ENCODE measurements around the gene CD55. TPM values are rescaled to one million over a fixed set of nuclear protein-coding genes. Genes with fewer than 3 reads are reported as not detected.

The CD55 gene
- total RNA-seq, 3 donors from 2014 or later (not counting 1 experiment from before 2014, with no cell fraction given): 80.7 to 138 (median 113) TPM

GRCh38 chr1:207314816-207315215 is 6.7 kb upstream of the CD55 start:
- H3K27me3 ChIP-seq (ENCODE audit: control insufficient read depth, insufficient read depth, low read length): no peaks in the 10 kb centered on the region
- no peaks in the 10 kb centered on the region for H3K4me1 ChIP-seq (ENCODE audit: control insufficient read depth, insufficient read depth, low read length)
- H3K4me1 Mint-ChIP-seq: peaks cover 3% of the 10 kb centered on the region in 2 donors
- no peak overlapping the region for H3K27ac ChIP-seq (ENCODE audit: low read length)
- no peaks in the 10 kb centered on the region for H3K9me3 ChIP-seq (ENCODE audit: control insufficient read depth, insufficient read depth, low read length)
- H3K4me3 Mint-ChIP-seq: no peak overlapping the region
- no peaks in the 10 kb centered on the region for H3K9me3 Mint-ChIP-seq
- no peaks in the 10 kb centered on the region for H3K36me3 Mint-ChIP-seq
- no peak overlapping the region for H3K4me3 ChIP-seq (ENCODE audit: low read length)
- intact Hi-C loops (cut with micrococcal nuclease): no loop called here
- DNase-seq: no peak
- no peak overlapping the region for H3K27ac Mint-ChIP-seq
- ATAC-seq: no peak
- H3K36me3 ChIP-seq (ENCODE audit: control insufficient read depth, insufficient read depth, low read length): no peaks in the 10 kb centered on the region
- peaks cover 3 to 8% of the 10 kb centered on the region in 2 donors for H3K27me3 Mint-ChIP-seq (ENCODE audit: low read depth in 2 of 2)
- no peak for TF ChIP-seq CTCF (IDR thresholded peaks at IDR 0.05)

- H3K27me3 Mint-ChIP-seq (ENCODE audit: low read depth in 2 of 2): peaks cover 3 to 8% of the 10 kb centered on the region in 2 donors
Observed at GRCh38 chr1:207315435-207315834, 6.0 kb upstream of the CD55 start.

GRCh38 chr1:207316141-207316540 is 5.3 kb upstream of the CD55 start:
- ATAC-seq: no peak
- Histone ChIP-seq H3K4me1 (ENCODE audit: control insufficient read depth, insufficient read depth, low read length) (peaks cover 6% of the 10 kb centered on the region), H3K4me3 (ENCODE audit: low read length) (no peak overlapping the region), H3K27ac (ENCODE audit: low read length) (no peak overlapping the region), H3K9me3 (ENCODE audit: control insufficient read depth, insufficient read depth, low read length) (no peaks in the 10 kb centered on the region), H3K27me3 (ENCODE audit: control insufficient read depth, insufficient read depth, low read length) (no peaks in the 10 kb centered on the region), H3K36me3 (ENCODE audit: control insufficient read depth, insufficient read depth, low read length) (no peaks in the 10 kb centered on the region)
- no peak for TF ChIP-seq CTCF (IDR thresholded peaks at IDR 0.05)
- intact Hi-C loops (cut with micrococcal nuclease): no loop called here
- no peak overlapping the region for H3K27ac Mint-ChIP-seq
- no peaks in the 10 kb centered on the region for H3K36me3 Mint-ChIP-seq
- peaks cover 6% of the 10 kb centered on the region in 2 donors for H3K4me1 Mint-ChIP-seq
- no peak overlapping the region for H3K4me3 Mint-ChIP-seq
- H3K9me3 Mint-ChIP-seq: no peaks in the 10 kb centered on the region
- DNase-seq: no peak
- H3K27me3 Mint-ChIP-seq (ENCODE audit: low read depth in 2 of 2): peaks cover 3 to 8% of the 10 kb centered on the region in 2 donors

More at GRCh38 chr1:207315435-207315834, 6.0 kb upstream of the CD55 start:
- no peaks in the 10 kb centered on the region for H3K9me3 Mint-ChIP-seq
- ATAC-seq (no peak), DNase-seq (no peak)
- Histone ChIP-seq H3K9me3 (ENCODE audit: control insufficient read depth, insufficient read depth, low read length) (no peaks in the 10 kb centered on the region), H3K36me3 (ENCODE audit: control insufficient read depth, insufficient read depth, low read length) (no peaks in the 10 kb centered on the region), H3K27me3 (ENCODE audit: control insufficient read depth, insufficient read depth, low read length) (no peaks in the 10 kb centered on the region), H3K4me1 (ENCODE audit: control insufficient read depth, insufficient read depth, low read length) (no peaks in the 10 kb centered on the region), H3K27ac (ENCODE audit: low read length) (no peak overlapping the region), H3K4me3 (ENCODE audit: low read length) (no peak overlapping the region)
- 93% methylated on average over 3 of the region's 3 CpGs for WGBS (ENCODE audit: insufficient coverage)
- intact Hi-C loops (cut with micrococcal nuclease): no loop called here
- H3K4me1 Mint-ChIP-seq: no peaks in the 10 kb centered on the region
- H3K27ac Mint-ChIP-seq: no peak overlapping the region
- no peak overlapping the region for H3K4me3 Mint-ChIP-seq
- no peak for TF ChIP-seq CTCF (IDR thresholded peaks at IDR 0.05)
- no peaks in the 10 kb centered on the region for H3K36me3 Mint-ChIP-seq

- no peak for DNase-seq
- no peak overlapping the region for H3K4me3 Mint-ChIP-seq
- no peaks in the 10 kb centered on the region for H3K9me3 Mint-ChIP-seq
- H3K36me3 Mint-ChIP-seq: no peaks in the 10 kb centered on the region
- Histone ChIP-seq H3K9me3 (ENCODE audit: control insufficient read depth, insufficient read depth, low read length) (no peaks in the 10 kb centered on the region), H3K4me1 (ENCODE audit: control insufficient read depth, insufficient read depth, low read length) (peaks cover 6% of the 10 kb centered on the region), H3K27ac (ENCODE audit: low read length) (no peak overlapping the region), H3K36me3 (ENCODE audit: control insufficient read depth, insufficient read depth, low read length) (no peaks in the 10 kb centered on the region), H3K4me3 (ENCODE audit: low read length) (no peak overlapping the region), H3K27me3 (ENCODE audit: control insufficient read depth, insufficient read depth, low read length) (no peaks in the 10 kb centered on the region)
- no peak for TF ChIP-seq CTCF (IDR thresholded peaks at IDR 0.05)
- peaks cover 3 to 8% of the 10 kb centered on the region in 2 donors for H3K27me3 Mint-ChIP-seq (ENCODE audit: low read depth in 2 of 2)
- no peak overlapping the region for H3K27ac Mint-ChIP-seq
- 32% methylated on average over 4 of the region's 6 CpGs for WGBS (ENCODE audit: insufficient coverage)
- intact Hi-C loops (cut with micrococcal nuclease): no loop called here
- peaks cover 7 to 11% of the 10 kb centered on the region in 2 donors for H3K4me1 Mint-ChIP-seq
- no peak for ATAC-seq
Observed at GRCh38 chr1:207316622-207317391, 4.7 kb upstream of the CD55 start.
